OCI-LY3 (cell line): Measurements from ENCODE around the gene ADD3.

ENCODE experiments used
- H2AFZ ChIP-seq: fragments of 200-600, 300-600 bp; shearing (Covaris generic); 2 replicates; pipeline ENCODE4 v1.6.0; 2014; ENCODE audit warnings: antibody characterized with exemption, low read depth, low read length
- H3K27ac ChIP-seq: fragments of 200-600, 300-600 bp; sonication (generic); 2 replicates; pipeline ENCODE4 v1.5.1; 2014; ENCODE audit warnings: mild to moderate bottlenecking, low read length, moderate library complexity, mixed read lengths
- H3K27me3 ChIP-seq: fragments of 200-600, 300-600 bp; sonication (generic); 2 replicates; pipeline ENCODE4 v1.6.1; 2014; ENCODE audit warnings: low read depth, low read length, mixed read lengths
- H3K36me3 ChIP-seq: fragments of 200-600, 300-600 bp; sonication (generic); replicated peaks from 2 replicates; pipeline ENCODE3; 2014; ENCODE audit warnings: low read depth, low read length, mixed read lengths
- H3K4me1 ChIP-seq: fragments of 300-600, 200-600 bp; sonication (generic); 2 replicates; pipeline ENCODE4 v1.6.1; 2014; ENCODE audit warnings: low read length, mixed read lengths
- H3K4me2 ChIP-seq: fragments of 200-600, 300-600 bp; sonication (generic); 2 replicates; pipeline ENCODE4 v1.6.1; 2014; ENCODE audit warnings: low read length, mixed read lengths
- H3K4me3 ChIP-seq: fragments of 300-600, 200-600 bp; sonication (generic); 2 replicates; pipeline ENCODE4 v1.5.1; 2014; ENCODE audit warnings: antibody characterized with exemption, mild to moderate bottlenecking, low read length, moderate library complexity
- H3K79me2 ChIP-seq: fragments of 300-600, 200-600 bp; shearing (Covaris generic); 2 replicates; pipeline ENCODE4 v1.6.1; 2014; ENCODE audit warnings: mild to moderate bottlenecking, low read length, mixed read lengths
- H3K9ac ChIP-seq: fragments of 300-600, 200-600 bp; shearing (Covaris generic); 2 replicates; pipeline ENCODE4 v1.6.0; 2014; ENCODE audit warnings: mild to moderate bottlenecking, low read length, moderate library complexity
- H3K9me3 ChIP-seq: fragments of 200-600, 300-600 bp; shearing (Covaris generic); 2 replicates; pipeline ENCODE4 v1.6.1; 2014; ENCODE audit warnings: low read length, mixed read lengths; ENCODE audit not compliant: insufficient read depth
- H4K20me1 ChIP-seq: fragments of 200-600, 300-600 bp; sonication (generic); 2 replicates; pipeline ENCODE4 v1.6.1; 2016; ENCODE audit warnings: low read length, mixed read lengths; ENCODE audit not compliant: insufficient read depth
- CTCF ChIP-seq: fragments of 200-600, 300-600 bp; sonication (generic); IDR thresholded peaks from 2 replicates; pipeline ENCODE4 v1.5.1; 2014; ENCODE audit warnings: antibody characterized with exemption, low read length, low read depth
- EZH2phosphoT487 ChIP-seq: fragments of 200-600 bp; shearing (Covaris generic); IDR thresholded peaks from 2 replicates; pipeline ENCODE4 v1.6.1; 2018; ENCODE audit warnings: antibody characterized with exemption, mixed run types, low read depth

ADD3 gene

GRCh38 chr10:110041479-110041829, 33.7 kb downstream of the ADD3 start:
- Histone ChIP-seq H3K27me3 (no peaks in the 10 kb centered on the region), H3K9ac (no peak overlapping the region), H3K36me3 (no peaks in the 10 kb centered on the region), H3K79me2 (no peaks in the 10 kb centered on the region), H2AFZ (no peak overlapping the region), H3K4me3 (no peak overlapping the region), H3K27ac (no peak overlapping the region), H3K9me3 (no peaks in the 10 kb centered on the region), H4K20me1 (no peaks in the 10 kb centered on the region), H3K4me1 (peaks cover 8% of the 10 kb centered on the region), H3K4me2 (no peak overlapping the region)
- TF ChIP-seq CTCF (no peak), EZH2phosphoT487 (no peak)

- Histone ChIP-seq H3K27me3 (no peaks in the 10 kb centered on the region), H3K4me3 (no peak overlapping the region), H3K4me1 (peaks cover 1% of the 10 kb centered on the region), H3K36me3 (no peaks in the 10 kb centered on the region), H3K27ac (no peak overlapping the region), H4K20me1 (no peaks in the 10 kb centered on the region), H3K79me2 (no peaks in the 10 kb centered on the region), H3K4me2 (no peak overlapping the region), H2AFZ (no peak overlapping the region), H3K9ac (no peak overlapping the region), H3K9me3 (no peaks in the 10 kb centered on the region)
- TF ChIP-seq EZH2phosphoT487 (no peak), CTCF (no peak)
These were observed 34.4 kb downstream of the ADD3 start for GRCh38 chr10:110042181-110042580.

DNA sequence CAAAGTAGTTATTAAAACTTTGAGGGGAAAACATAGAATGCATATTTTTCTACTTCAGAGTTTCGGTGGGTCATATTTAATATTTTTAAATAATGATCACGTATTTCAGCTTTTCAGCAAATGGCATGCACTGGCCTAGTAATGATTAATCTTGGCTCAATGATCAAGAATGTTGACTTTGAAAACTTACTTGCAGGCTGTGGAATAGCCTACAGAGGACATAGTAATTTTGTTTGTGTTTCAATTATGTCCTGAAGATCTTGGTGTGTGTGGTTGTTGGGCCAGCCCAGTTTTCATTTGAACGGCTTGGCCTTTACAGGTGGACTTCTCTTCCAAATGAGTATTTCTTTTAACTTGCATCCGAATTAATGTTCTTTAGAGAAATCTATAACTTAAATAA, 35.1 kb downstream of the ADD3 start:
- Histone ChIP-seq H3K9me3 (no peaks in the 10 kb centered on the region), H3K4me1 (no peaks in the 10 kb centered on the region), H4K20me1 (no peaks in the 10 kb centered on the region), H3K36me3 (no peaks in the 10 kb centered on the region), H3K79me2 (no peaks in the 10 kb centered on the region), H3K27ac (no peak overlapping the region), H3K9ac (no peak overlapping the region), H3K27me3 (no peaks in the 10 kb centered on the region), H2AFZ (no peak overlapping the region), H3K4me3 (no peak overlapping the region), H3K4me2 (no peak overlapping the region)
- TF ChIP-seq EZH2phosphoT487: no peak
- no peak for TF ChIP-seq CTCF

DNA sequence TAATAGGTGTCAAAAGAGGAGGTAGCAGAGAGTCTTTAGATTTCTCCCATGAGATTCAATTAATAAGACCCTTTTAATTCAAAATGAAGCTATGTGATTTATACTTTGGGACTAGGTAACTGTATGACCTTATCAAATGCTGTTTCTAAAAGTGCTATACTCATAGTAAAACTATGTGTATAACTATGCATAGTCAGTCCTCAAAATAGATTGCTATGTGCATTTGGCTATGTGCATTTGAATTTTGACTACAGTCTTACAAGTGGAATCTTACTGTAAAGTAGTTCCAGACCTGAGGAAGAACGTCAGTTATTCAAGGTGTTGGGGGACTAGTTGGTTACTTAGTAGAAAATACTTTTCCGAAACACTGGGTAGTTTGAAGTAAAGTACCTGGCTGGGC, 36.9 kb downstream of the ADD3 start:
- no peak overlapping the region for H3K4me3 ChIP-seq
- no peaks in the 10 kb centered on the region for H3K27me3 ChIP-seq
- H3K79me2 ChIP-seq: no peaks in the 10 kb centered on the region
- H4K20me1 ChIP-seq: no peaks in the 10 kb centered on the region
- no peaks in the 10 kb centered on the region for H3K4me1 ChIP-seq
- H3K36me3 ChIP-seq: no peaks in the 10 kb centered on the region
- no peak for TF ChIP-seq EZH2phosphoT487
- TF ChIP-seq CTCF: no peak
- no peak overlapping the region for H3K4me2 ChIP-seq
- no peak overlapping the region for H3K9ac ChIP-seq
- H3K9me3 ChIP-seq: no peaks in the 10 kb centered on the region
- no peak overlapping the region for H2AFZ ChIP-seq
- no peak overlapping the region for H3K27ac ChIP-seq
